WTC11 (cell line): ENCODE measurements around the gene ATP6V1G2. TPM values are rescaled to one million over a fixed set of nuclear protein-coding genes. Genes with fewer than 3 reads are reported as not detected.

ENCODE experiments used
- ATAC-seq: fragments of 200-7000 bp; cut with Tn5 transposase; 2 replicates; pipeline ENCODE4 v1.10.0; 2021; ENCODE audit warnings: mild to moderate bottlenecking, moderate library complexity
- CTCF ChIA-PET: fragments of 300-600 bp; sonication (Branson Sonifier 250); formaldehyde crosslinking; loops from one replicate; lab custom pipeline; 2021; ENCODE audit warnings: antibody characterized with exemption; lab: Charles Lee
- POLR2A ChIA-PET: fragments of 350-600 bp; sonication (Branson Sonifier 250); formaldehyde crosslinking; loops from one replicate; lab custom pipeline; 2021; ENCODE audit warnings: antibody characterized with exemption; lab: Charles Lee
- DNase-seq: peaks from one replicate; pipeline ENCODE4 v3.0.0; 2021; ENCODE audit warnings: low spot score
- H3K27ac Mint-ChIP-seq: 2 replicates; pipeline ENCODE4 v1.8.0; 2021; ENCODE audit warnings: mixed read lengths
- H3K27me3 Mint-ChIP-seq: 2 replicates; pipeline ENCODE4 v1.8.0; 2021; ENCODE audit warnings: low read depth, mild to moderate bottlenecking, moderate library complexity, mixed read lengths
- H3K36me3 Mint-ChIP-seq: 2 replicates; pipeline ENCODE4 v1.8.0; 2021; ENCODE audit warnings: mixed read lengths
- H3K4me1 Mint-ChIP-seq: 2 replicates; pipeline ENCODE4 v1.8.0; 2022; ENCODE audit warnings: mixed read lengths
- H3K4me3 Mint-ChIP-seq: 2 replicates; pipeline ENCODE4 v1.8.0; 2021; ENCODE audit warnings: mild to moderate bottlenecking, moderate library complexity, mixed read lengths
- H3K9me3 Mint-ChIP-seq: 2 replicates; pipeline ENCODE4 v1.8.0; 2021; ENCODE audit warnings: mixed read lengths
- IRF2 ChIP-seq: sonication (generic); formaldehyde crosslinking; IDR thresholded peaks from 2 replicates; pipeline ENCODE4 v1.8.0; 2022; ENCODE audit warnings: low read depth, missing genetic modification reagents, borderline replicate concordance
- NR2C2 ChIP-seq: sonication (generic); formaldehyde crosslinking; IDR thresholded peaks from 2 replicates; pipeline ENCODE4 v1.8.0; 2022; ENCODE audit warnings: mild to moderate bottlenecking, missing genetic modification reagents
- SOX15 ChIP-seq: fragments of 250-450 bp; sonication (Bioruptor Pico); IDR thresholded peaks from 2 replicates; pipeline ENCODE4 v1.9.0; 2021; ENCODE audit warnings: mild to moderate bottlenecking
- ZNF138 ChIP-seq: sonication (generic); formaldehyde crosslinking; conservative IDR thresholded peaks from 2 replicates; pipeline ENCODE4 v1.8.1; 2022; ENCODE audit warnings: mild to moderate bottlenecking, moderate library complexity, missing genetic modification reagents
- ZNF219 ChIP-seq: sonication (generic); formaldehyde crosslinking; IDR thresholded peaks from 2 replicates; pipeline ENCODE4 v1.8.0; 2023; ENCODE audit warnings: missing genetic modification reagents, mild to moderate bottlenecking, borderline replicate concordance
- ZNF423 ChIP-seq: fragments of 250-450 bp; sonication (Bioruptor Pico); IDR thresholded peaks from 2 replicates; pipeline ENCODE4 v2.1.2; 2022; ENCODE audit warnings: mild to moderate bottlenecking, moderate library complexity
- total RNA-seq: library from RNA; stranded (reverse); gene quantifications from 3 replicates; pipeline ENCODE4 v1.2.3, GENCODE V29; 2021
- TF ChIP-seq, protein P1 (sequence below): fragments of 250-450 bp; sonication (Bioruptor Pico); IDR thresholded peaks from 2 replicates; pipeline ENCODE4 v1.9.0; 2021; ENCODE audit warnings: mild to moderate bottlenecking, borderline replicate concordance
- TF ChIP-seq, protein P2 (sequence below): fragments of 250-450 bp; sonication (Bioruptor Pico); IDR thresholded peaks from 2 replicates; pipeline ENCODE4 v1.8.0; 2021; ENCODE audit warnings: mild to moderate bottlenecking
- TF ChIP-seq, protein P3 (sequence below): fragments of 200-600 bp; IDR thresholded peaks from 2 replicates; pipeline ENCODE4 v1.8.0; 2022; ENCODE audit warnings: antibody characterized with exemption
- TF ChIP-seq, protein P4 (sequence below): sonication (generic); formaldehyde crosslinking; IDR thresholded peaks from 2 replicates; pipeline ENCODE4 v1.8.1; 2023; ENCODE audit warnings: mild to moderate bottlenecking, missing genetic modification reagents, borderline replicate concordance
- TF ChIP-seq, protein P5 (sequence below): sonication (generic); formaldehyde crosslinking; IDR thresholded peaks from 2 replicates; pipeline ENCODE4 v1.8.0; 2022; ENCODE audit warnings: missing genetic modification reagents

Gene ATP6V1G2
- total RNA-seq, 1 experiment from 2014 or later = 4.0 TPM

DNA sequence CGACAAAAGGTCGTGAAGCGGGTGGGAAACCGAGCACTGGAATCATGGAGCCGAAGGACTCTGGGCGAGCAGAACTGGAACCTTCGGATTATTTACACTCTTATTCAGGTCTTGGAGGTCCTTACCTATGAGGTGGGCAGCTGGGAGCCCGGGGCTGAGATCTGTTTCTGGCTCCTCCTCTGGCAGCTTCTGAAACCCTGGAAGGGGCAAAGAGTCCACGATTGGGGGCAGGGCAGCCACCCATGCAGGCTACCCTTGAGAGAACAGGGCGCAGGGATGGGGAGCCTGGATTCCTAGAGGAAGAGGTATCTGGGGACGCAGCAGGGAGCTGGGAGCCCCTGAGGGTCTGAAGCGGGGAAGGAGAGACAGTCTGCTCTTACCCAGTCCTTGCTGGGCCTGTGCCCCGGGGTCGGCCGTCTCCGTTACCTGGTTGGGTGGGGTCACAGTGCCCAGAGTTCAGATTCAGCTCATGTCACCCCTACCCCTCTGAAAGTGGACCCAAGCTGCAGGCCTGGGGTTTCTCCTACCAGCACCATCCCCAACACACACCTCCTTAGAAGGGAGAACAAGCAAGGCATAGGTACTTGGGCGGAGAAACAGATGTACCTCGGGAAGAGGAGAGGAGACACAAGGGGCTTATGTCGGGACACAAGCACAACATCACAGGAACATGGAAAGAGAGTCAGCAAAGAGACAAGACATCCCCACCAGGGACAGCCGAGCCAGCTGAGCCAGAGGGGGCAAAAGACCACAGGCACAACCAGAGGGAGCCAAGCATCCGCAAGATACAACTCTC, 35.2 kb upstream of the ATP6V1G2 start:
- Mint-ChIP-seq H3K4me3 (peak overlapping the region; percentile 92), H3K36me3 (no peaks in the 10 kb centered on the region), H3K27me3 (peaks cover 42% of the 10 kb centered on the region), H3K9me3 (no peaks in the 10 kb centered on the region), H3K4me1 (peaks cover 38% of the 10 kb centered on the region), H3K27ac (peak overlapping the region; percentile 10; the same call in 1 of the 2 replicates)
- CTCF ChIA-PET = interaction anchor here (0.5 to 15.1 kb wide), 23 partner anchors 7 to 281 kb away, joined by 3 to 293 read pairs (median 4); partner anchors contain the start of genes ATP6V1G2, C6orf47, NCR3 and NEU1
- DNase-seq (no peak), ATAC-seq (peak; percentile 5)
- POLR2A ChIA-PET = interaction anchor here (1.1 to 1.4 kb wide), 3 partner anchors 24 to 281 kb away, joined by 3 read pairs; partner anchors contain the start of genes DDX39B and NEU1
- TF ChIP-seq ZNF138 (no peak), ZNF423 (CRISPR knock-in tag) (peak; percentile 11; the same call in 1 of the 2 replicates)
- TF ChIP-seq, protein P1, sequence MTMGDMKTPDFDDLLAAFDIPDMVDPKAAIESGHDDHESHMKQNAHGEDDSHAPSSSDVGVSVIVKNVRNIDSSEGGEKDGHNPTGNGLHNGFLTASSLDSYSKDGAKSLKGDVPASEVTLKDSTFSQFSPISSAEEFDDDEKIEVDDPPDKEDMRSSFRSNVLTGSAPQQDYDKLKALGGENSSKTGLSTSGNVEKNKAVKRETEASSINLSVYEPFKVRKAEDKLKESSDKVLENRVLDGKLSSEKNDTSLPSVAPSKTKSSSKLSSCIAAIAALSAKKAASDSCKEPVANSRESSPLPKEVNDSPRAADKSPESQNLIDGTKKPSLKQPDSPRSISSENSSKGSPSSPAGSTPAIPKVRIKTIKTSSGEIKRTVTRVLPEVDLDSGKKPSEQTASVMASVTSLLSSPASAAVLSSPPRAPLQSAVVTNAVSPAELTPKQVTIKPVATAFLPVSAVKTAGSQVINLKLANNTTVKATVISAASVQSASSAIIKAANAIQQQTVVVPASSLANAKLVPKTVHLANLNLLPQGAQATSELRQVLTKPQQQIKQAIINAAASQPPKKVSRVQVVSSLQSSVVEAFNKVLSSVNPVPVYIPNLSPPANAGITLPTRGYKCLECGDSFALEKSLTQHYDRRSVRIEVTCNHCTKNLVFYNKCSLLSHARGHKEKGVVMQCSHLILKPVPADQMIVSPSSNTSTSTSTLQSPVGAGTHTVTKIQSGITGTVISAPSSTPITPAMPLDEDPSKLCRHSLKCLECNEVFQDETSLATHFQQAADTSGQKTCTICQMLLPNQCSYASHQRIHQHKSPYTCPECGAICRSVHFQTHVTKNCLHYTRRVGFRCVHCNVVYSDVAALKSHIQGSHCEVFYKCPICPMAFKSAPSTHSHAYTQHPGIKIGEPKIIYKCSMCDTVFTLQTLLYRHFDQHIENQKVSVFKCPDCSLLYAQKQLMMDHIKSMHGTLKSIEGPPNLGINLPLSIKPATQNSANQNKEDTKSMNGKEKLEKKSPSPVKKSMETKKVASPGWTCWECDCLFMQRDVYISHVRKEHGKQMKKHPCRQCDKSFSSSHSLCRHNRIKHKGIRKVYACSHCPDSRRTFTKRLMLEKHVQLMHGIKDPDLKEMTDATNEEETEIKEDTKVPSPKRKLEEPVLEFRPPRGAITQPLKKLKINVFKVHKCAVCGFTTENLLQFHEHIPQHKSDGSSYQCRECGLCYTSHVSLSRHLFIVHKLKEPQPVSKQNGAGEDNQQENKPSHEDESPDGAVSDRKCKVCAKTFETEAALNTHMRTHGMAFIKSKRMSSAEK = no peak
- TF ChIP-seq, protein P2, sequence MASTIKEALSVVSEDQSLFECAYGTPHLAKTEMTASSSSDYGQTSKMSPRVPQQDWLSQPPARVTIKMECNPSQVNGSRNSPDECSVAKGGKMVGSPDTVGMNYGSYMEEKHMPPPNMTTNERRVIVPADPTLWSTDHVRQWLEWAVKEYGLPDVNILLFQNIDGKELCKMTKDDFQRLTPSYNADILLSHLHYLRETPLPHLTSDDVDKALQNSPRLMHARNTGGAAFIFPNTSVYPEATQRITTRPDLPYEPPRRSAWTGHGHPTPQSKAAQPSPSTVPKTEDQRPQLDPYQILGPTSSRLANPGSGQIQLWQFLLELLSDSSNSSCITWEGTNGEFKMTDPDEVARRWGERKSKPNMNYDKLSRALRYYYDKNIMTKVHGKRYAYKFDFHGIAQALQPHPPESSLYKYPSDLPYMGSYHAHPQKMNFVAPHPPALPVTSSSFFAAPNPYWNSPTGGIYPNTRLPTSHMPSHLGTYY (CRISPR knock-in tag) = no peak

DNA sequence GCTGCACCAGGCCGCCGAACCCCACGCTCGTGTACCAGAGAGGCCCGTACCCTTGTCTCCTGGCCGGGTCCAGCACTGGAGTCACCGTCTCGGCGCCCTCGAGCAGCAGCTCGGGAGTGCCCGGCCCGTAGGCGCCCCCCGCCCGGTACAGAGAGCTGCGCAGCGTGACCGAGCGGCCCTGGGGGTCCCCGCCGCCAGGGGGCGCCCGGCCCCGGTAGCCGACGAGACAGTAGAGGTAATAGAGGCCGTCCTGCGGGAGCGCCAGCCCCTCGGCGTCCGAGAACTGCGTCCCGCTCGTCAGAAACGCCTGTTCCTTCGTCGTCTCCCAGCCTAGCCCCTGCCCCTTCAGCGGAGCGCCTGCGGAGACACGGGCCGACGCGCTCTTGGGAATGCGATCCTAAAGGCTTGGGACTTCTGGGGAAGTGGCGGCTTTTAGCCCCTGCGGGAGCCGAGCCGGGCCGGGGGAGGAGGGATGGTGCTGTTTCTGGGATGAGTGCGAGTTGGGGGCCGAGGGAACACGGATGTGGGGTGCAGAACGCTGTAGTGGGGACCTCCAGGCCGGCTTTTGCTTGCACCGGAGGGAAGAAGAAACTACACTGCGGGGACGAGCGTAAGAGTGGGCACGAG, 34.5 kb upstream of the ATP6V1G2 start:
- DNase-seq = peak; percentile 90
- peak overlapping the region; percentile 92 for H3K4me3 Mint-ChIP-seq
- H3K9me3 Mint-ChIP-seq = no peaks in the 10 kb centered on the region
- ChIA-PET POLR2A (interaction anchor here (0.6 to 1.5 kb wide), 5 partner anchors 23 to 282 kb away, joined by 3 to 5 read pairs (median 3); partner anchors contain the start of genes ATP6V1G2, DDX39B, NEU1 and NFKBIL1), CTCF (interaction anchor here (0.5 to 15.1 kb wide), 29 partner anchors 9 to 282 kb away, joined by 3 to 293 read pairs (median 4); partner anchors contain the start of genes ATP6V1G2, C6orf47, DDX39B and MICB)
- H3K36me3 Mint-ChIP-seq = no peaks in the 10 kb centered on the region
- peak; percentile 72 for ATAC-seq
- peaks cover 48% of the 10 kb centered on the region for H3K27me3 Mint-ChIP-seq
- H3K4me1 Mint-ChIP-seq = peaks cover 38% of the 10 kb centered on the region
- H3K27ac Mint-ChIP-seq = peak overlapping the region; percentile 10; the same call in 1 of the 2 replicates
- TF ChIP-seq, protein P3, sequence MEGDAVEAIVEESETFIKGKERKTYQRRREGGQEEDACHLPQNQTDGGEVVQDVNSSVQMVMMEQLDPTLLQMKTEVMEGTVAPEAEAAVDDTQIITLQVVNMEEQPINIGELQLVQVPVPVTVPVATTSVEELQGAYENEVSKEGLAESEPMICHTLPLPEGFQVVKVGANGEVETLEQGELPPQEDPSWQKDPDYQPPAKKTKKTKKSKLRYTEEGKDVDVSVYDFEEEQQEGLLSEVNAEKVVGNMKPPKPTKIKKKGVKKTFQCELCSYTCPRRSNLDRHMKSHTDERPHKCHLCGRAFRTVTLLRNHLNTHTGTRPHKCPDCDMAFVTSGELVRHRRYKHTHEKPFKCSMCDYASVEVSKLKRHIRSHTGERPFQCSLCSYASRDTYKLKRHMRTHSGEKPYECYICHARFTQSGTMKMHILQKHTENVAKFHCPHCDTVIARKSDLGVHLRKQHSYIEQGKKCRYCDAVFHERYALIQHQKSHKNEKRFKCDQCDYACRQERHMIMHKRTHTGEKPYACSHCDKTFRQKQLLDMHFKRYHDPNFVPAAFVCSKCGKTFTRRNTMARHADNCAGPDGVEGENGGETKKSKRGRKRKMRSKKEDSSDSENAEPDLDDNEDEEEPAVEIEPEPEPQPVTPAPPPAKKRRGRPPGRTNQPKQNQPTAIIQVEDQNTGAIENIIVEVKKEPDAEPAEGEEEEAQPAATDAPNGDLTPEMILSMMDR = peak; percentile 95
- TF ChIP-seq SOX15 (CRISPR knock-in tag) = no peak
- TF ChIP-seq, protein P2 (CRISPR knock-in tag) = no peak
- TF ChIP-seq, protein P4, sequence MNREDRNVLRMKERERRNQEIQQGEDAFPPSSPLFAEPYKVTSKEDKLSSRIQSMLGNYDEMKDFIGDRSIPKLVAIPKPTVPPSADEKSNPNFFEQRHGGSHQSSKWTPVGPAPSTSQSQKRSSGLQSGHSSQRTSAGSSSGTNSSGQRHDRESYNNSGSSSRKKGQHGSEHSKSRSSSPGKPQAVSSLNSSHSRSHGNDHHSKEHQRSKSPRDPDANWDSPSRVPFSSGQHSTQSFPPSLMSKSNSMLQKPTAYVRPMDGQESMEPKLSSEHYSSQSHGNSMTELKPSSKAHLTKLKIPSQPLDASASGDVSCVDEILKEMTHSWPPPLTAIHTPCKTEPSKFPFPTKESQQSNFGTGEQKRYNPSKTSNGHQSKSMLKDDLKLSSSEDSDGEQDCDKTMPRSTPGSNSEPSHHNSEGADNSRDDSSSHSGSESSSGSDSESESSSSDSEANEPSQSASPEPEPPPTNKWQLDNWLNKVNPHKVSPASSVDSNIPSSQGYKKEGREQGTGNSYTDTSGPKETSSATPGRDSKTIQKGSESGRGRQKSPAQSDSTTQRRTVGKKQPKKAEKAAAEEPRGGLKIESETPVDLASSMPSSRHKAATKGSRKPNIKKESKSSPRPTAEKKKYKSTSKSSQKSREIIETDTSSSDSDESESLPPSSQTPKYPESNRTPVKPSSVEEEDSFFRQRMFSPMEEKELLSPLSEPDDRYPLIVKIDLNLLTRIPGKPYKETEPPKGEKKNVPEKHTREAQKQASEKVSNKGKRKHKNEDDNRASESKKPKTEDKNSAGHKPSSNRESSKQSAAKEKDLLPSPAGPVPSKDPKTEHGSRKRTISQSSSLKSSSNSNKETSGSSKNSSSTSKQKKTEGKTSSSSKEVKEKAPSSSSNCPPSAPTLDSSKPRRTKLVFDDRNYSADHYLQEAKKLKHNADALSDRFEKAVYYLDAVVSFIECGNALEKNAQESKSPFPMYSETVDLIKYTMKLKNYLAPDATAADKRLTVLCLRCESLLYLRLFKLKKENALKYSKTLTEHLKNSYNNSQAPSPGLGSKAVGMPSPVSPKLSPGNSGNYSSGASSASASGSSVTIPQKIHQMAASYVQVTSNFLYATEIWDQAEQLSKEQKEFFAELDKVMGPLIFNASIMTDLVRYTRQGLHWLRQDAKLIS = no peak
- no peak for TF ChIP-seq NR2C2 (CRISPR knock-in tag)
- no peak for TF ChIP-seq IRF2 (CRISPR knock-in tag)
- no peak; the same call in none of the 2 replicates for TF ChIP-seq ZNF219 (CRISPR knock-in tag)
- TF ChIP-seq, protein P5, sequence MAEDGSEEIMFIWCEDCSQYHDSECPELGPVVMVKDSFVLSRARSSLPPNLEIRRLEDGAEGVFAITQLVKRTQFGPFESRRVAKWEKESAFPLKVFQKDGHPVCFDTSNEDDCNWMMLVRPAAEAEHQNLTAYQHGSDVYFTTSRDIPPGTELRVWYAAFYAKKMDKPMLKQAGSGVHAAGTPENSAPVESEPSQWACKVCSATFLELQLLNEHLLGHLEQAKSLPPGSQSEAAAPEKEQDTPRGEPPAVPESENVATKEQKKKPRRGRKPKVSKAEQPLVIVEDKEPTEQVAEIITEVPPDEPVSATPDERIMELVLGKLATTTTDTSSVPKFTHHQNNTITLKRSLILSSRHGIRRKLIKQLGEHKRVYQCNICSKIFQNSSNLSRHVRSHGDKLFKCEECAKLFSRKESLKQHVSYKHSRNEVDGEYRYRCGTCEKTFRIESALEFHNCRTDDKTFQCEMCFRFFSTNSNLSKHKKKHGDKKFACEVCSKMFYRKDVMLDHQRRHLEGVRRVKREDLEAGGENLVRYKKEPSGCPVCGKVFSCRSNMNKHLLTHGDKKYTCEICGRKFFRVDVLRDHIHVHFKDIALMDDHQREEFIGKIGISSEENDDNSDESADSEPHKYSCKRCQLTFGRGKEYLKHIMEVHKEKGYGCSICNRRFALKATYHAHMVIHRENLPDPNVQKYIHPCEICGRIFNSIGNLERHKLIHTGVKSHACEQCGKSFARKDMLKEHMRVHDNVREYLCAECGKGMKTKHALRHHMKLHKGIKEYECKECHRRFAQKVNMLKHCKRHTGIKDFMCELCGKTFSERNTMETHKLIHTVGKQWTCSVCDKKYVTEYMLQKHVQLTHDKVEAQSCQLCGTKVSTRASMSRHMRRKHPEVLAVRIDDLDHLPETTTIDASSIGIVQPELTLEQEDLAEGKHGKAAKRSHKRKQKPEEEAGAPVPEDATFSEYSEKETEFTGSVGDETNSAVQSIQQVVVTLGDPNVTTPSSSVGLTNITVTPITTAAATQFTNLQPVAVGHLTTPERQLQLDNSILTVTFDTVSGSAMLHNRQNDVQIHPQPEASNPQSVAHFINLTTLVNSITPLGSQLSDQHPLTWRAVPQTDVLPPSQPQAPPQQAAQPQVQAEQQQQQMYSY (CRISPR knock-in tag) = no peak
